H1 (cell line): Measurements from ENCODE around the gene TBCD. TPM values are rescaled to one million over a fixed set of nuclear protein-coding genes. Genes with fewer than 3 reads are reported as not detected.

Experiments used
- CTCF ChIA-PET: fragments of 300-600 bp; sonication (Branson Sonifier 250); formaldehyde crosslinking; loops from one replicate; lab custom pipeline; 2021; ENCODE audit not compliant: partially characterized antibody; lab: Charles Lee
- POLR2A ChIA-PET: fragments of 300-600 bp; sonication (Branson Sonifier 250); formaldehyde crosslinking; loops from one replicate; lab custom pipeline; 2021; ENCODE audit warnings: inconsistent platforms; ENCODE audit not compliant: partially characterized antibody; lab: Charles Lee
- DNase-seq, 2 experiments: peaks; one replicate each; pipeline versions ENCODE4 v3.0.0 to v3.0.0-alpha.2; 2010 to 2022; ENCODE audit warnings: low spot score in 2 of 2, low read depth in 1 of 2, mixed read lengths in 1 of 2
- FAIRE-seq: peaks from 2 replicates; lab custom pipeline; 2011; peaks lifted over from hg19 to GRCh38; lab: Jason Lieb, UNC
- H2AFZ ChIP-seq: 2 replicates; pipeline ENCODE4 v1.8.1; 2012; ENCODE audit warnings: low read length, inconsistent platforms
- H2AK5ac ChIP-seq: 2 replicates; pipeline ENCODE4 v1.6.1; 2013; ENCODE audit warnings: low read depth, low read length
- H2BK120ac ChIP-seq: replicated peaks from 2 replicates; pipeline ENCODE3; 2013; ENCODE audit warnings: low read depth, low read length, inconsistent platforms
- H2BK12ac ChIP-seq: 2 replicates; pipeline ENCODE4 v1.6.1; 2013; ENCODE audit warnings: low read depth, low read length
- H2BK15ac ChIP-seq: 2 replicates; pipeline ENCODE4 v1.6.1; 2013; ENCODE audit warnings: low read length
- H2BK20ac ChIP-seq: 2 replicates; pipeline ENCODE4 v1.6.1; 2013; ENCODE audit warnings: low read length
- H2BK5ac ChIP-seq: 2 replicates; pipeline ENCODE4 v1.6.1; 2013; ENCODE audit warnings: low read depth, low read length
- H3K14ac ChIP-seq: 2 replicates; pipeline ENCODE4 v1.6.1; 2013; ENCODE audit warnings: inconsistent platforms; ENCODE audit not compliant: insufficient read length
- H3K18ac ChIP-seq: 2 replicates; pipeline ENCODE4 v1.6.1; 2013; ENCODE audit warnings: low read length; ENCODE audit errors: extremely low read depth
- H3K23ac ChIP-seq: 2 replicates; pipeline ENCODE4 v1.6.1; 2013; ENCODE audit warnings: inconsistent platforms; ENCODE audit not compliant: insufficient read length
- H3K23me2 ChIP-seq: 2 replicates; pipeline ENCODE4 v1.6.1; 2013; ENCODE audit warnings: low read depth, low read length
- H3K27ac ChIP-seq: 2 replicates; pipeline ENCODE4 v1.6.1; 2011; ENCODE audit warnings: low read depth, low read length, inconsistent platforms
- H3K27me3 ChIP-seq, 4 experiments: replicated peaks in 1 of 4; 1 replicate in 1 of 4; 2 replicates in 3 of 4; pipeline versions ENCODE4 v1.6.1 to v1.8.1; 2011 to 2013; ENCODE audit warnings: low read length in 3 of 4, mild to moderate bottlenecking in 3 of 4, inconsistent platforms in 2 of 4, mixed read lengths in 2 of 4, moderate library complexity in 1 of 4; ENCODE audit not compliant: control insufficient read depth in 3 of 4, insufficient read depth in 3 of 4; ENCODE audit errors: extremely low read depth in 1 of 4
- H3K36me3 ChIP-seq, 4 experiments: 2 replicates each; pipeline versions ENCODE4 v1.6.1 to v1.8.1; 2011 to 2013; ENCODE audit warnings: mild to moderate bottlenecking in 4 of 4, low read length in 3 of 4, moderate library complexity in 2 of 4, control low read depth in 1 of 4, inconsistent platforms in 1 of 4; ENCODE audit not compliant: insufficient read depth in 4 of 4, control insufficient read depth in 2 of 4
- H3K4ac ChIP-seq: replicated peaks from 2 replicates; pipeline ENCODE3; 2013; ENCODE audit warnings: low read length, low read depth, mixed read lengths, inconsistent platforms; ENCODE audit not compliant: insufficient read length
- H3K4me1 ChIP-seq, 4 experiments: replicated peaks in 1 of 4; 1 replicate in 1 of 4; 2 replicates in 3 of 4; pipeline versions ENCODE4 v1.6.1 to v1.8.1; 2011 to 2013; ENCODE audit warnings: low read length in 3 of 4, inconsistent platforms in 2 of 4, mixed read lengths in 1 of 4; ENCODE audit not compliant: insufficient read depth in 4 of 4, control insufficient read depth in 3 of 4
- H3K4me2 ChIP-seq, 2 experiments: 2 replicates each; pipeline versions ENCODE4 v1.6.1 to v1.8.1; 2011 to 2013; ENCODE audit warnings: low read depth in 2 of 2, low read length in 2 of 2, control low read depth in 1 of 2, inconsistent platforms in 1 of 2, mild to moderate bottlenecking in 1 of 2; ENCODE audit not compliant: insufficient read depth in 1 of 2
- H3K4me3 ChIP-seq, 4 experiments: fragments of 200-600, 300-600 bp in 1 of 4; sonication (generic), shearing (Covaris generic), sonication (Bioruptor Twin) in 1 of 4; 2 replicates each; pipeline versions ENCODE4 v1.5.1 to v1.8.1; 2011 to 2016; ENCODE audit warnings: low read length in 4 of 4, low read depth in 3 of 4, control low read depth in 2 of 4, inconsistent platforms in 2 of 4, mild to moderate bottlenecking in 2 of 4, mixed read lengths in 1 of 4, moderate library complexity in 1 of 4; ENCODE audit not compliant: insufficient read depth in 2 of 4; ENCODE audit errors: extremely low read depth in 1 of 4
- H3K56ac ChIP-seq: replicated peaks from 2 replicates; pipeline ENCODE3; 2013; ENCODE audit warnings: low read depth, mild to moderate bottlenecking, mixed read lengths, low read length, inconsistent platforms; ENCODE audit not compliant: insufficient read length
- H3K79me1 ChIP-seq: 2 replicates; pipeline ENCODE4 v1.6.1; 2013; ENCODE audit warnings: low read depth, low read length, control low read depth
- H3K79me2 ChIP-seq, 2 experiments: 2 replicates each; pipeline versions ENCODE4 v1.6.1 to v1.8.1; 2012 to 2013; ENCODE audit warnings: low read length in 2 of 2, mild to moderate bottlenecking in 2 of 2, inconsistent platforms in 1 of 2; ENCODE audit not compliant: insufficient read depth in 2 of 2, control insufficient read depth in 1 of 2
- H3K9ac ChIP-seq, 4 experiments: replicated peaks in 1 of 4; 1 replicate in 1 of 4; 2 replicates in 3 of 4; pipeline versions ENCODE4 v1.6.1 to v1.8.1; 2011 to 2013; ENCODE audit warnings: low read depth in 3 of 4, low read length in 3 of 4, control low read depth in 2 of 4, mild to moderate bottlenecking in 2 of 4, moderate library complexity in 2 of 4, inconsistent platforms in 1 of 4; ENCODE audit errors: extremely low read depth in 1 of 4
- H3K9me3 ChIP-seq, 2 experiments: 2 replicates each; pipeline versions ENCODE4 v1.6.1 to v1.8.1; 2012 to 2013; ENCODE audit warnings: mild to moderate bottlenecking in 2 of 2, moderate library complexity in 2 of 2, control low read depth in 1 of 2, inconsistent platforms in 1 of 2, low read depth in 1 of 2, low read length in 1 of 2, mixed read lengths in 1 of 2; ENCODE audit not compliant: insufficient read depth in 2 of 2
- H4K20me1 ChIP-seq, 2 experiments: replicated peaks in 1 of 2; 2 replicates each; pipeline versions ENCODE3 to v1.8.1; 2011 to 2013; ENCODE audit warnings: inconsistent platforms in 2 of 2, low read length in 2 of 2, mild to moderate bottlenecking in 1 of 2; ENCODE audit not compliant: insufficient read depth in 2 of 2, control insufficient read depth in 1 of 2
- H4K5ac ChIP-seq: 2 replicates; pipeline ENCODE4 v1.6.1; 2013; ENCODE audit warnings: low read length, low read depth, mixed read lengths, inconsistent platforms; ENCODE audit not compliant: insufficient read length
- H4K8ac ChIP-seq: 2 replicates; pipeline ENCODE4 v1.8.0; 2013; ENCODE audit warnings: mild to moderate bottlenecking, moderate library complexity, low read length, inconsistent platforms; ENCODE audit not compliant: insufficient read depth; ENCODE audit errors: extremely low read depth
- H4K91ac ChIP-seq: replicated peaks from 2 replicates; pipeline ENCODE3; 2013; ENCODE audit warnings: low read length, mixed read lengths, inconsistent platforms; ENCODE audit not compliant: insufficient read length
- ASH2L ChIP-seq: fragments of 200-600, 300-600 bp; sonication (generic); IDR thresholded peaks from one replicate; pipeline ENCODE4 v1.7.1; 2017; ENCODE audit warnings: low read length
- ATF2 ChIP-seq: IDR thresholded peaks from 2 replicates; pipeline ENCODE4 v1.6.1; 2012; ENCODE audit warnings: low read length, inconsistent platforms
- BCL11A ChIP-seq, 2 experiments: IDR thresholded peaks; one replicate each; pipeline ENCODE4 v1.6.1; 2011; ENCODE audit warnings: low read depth in 2 of 2, low read length in 2 of 2, mild to moderate bottlenecking in 2 of 2
- CHD2 ChIP-seq: IDR thresholded peaks from 2 replicates; pipeline ENCODE4 v1.6.1; 2012; ENCODE audit warnings: low read length, improper control_type of control experiment
- HDAC2 ChIP-seq, 2 experiments: fragments of 300-600 bp in 1 of 2; sonication (generic) in 1 of 2; IDR thresholded peaks; 2 replicates each; pipeline ENCODE4 v1.6.1; 2011 to 2012; ENCODE audit warnings: low read depth in 2 of 2, low read length in 2 of 2, mild to moderate bottlenecking in 2 of 2, moderate library complexity in 2 of 2, borderline replicate concordance in 1 of 2, inconsistent platforms in 1 of 2
- KDM4A ChIP-seq: IDR thresholded peaks from one replicate; pipeline ENCODE4 v1.7.1; 2012; ENCODE audit warnings: low read depth, mild to moderate bottlenecking, moderate library complexity, low read length, inconsistent platforms; ENCODE audit not compliant: severe bottlenecking
- KDM5A ChIP-seq: fragments of 200-600 bp; IDR thresholded peaks from 2 replicates; pipeline ENCODE4 v1.7.1; 2012; ENCODE audit warnings: mild to moderate bottlenecking, low read length, inconsistent platforms, mixed read lengths
- POLR2A ChIP-seq, 2 experiments: IDR thresholded peaks; 1 replicate in 1 of 2; 2 replicates in 1 of 2; pipeline ENCODE4 v1.6.1; 2011; ENCODE audit warnings: low read depth in 2 of 2, low read length in 2 of 2, mild to moderate bottlenecking in 2 of 2; ENCODE audit errors: control extremely low read depth in 1 of 2
- POLR2AphosphoS5 ChIP-seq: IDR thresholded peaks from 2 replicates; pipeline ENCODE4 v1.6.1; 2011; ENCODE audit warnings: low read depth, low read length
- RBBP5 ChIP-seq: IDR thresholded peaks from 2 replicates; pipeline ENCODE4 v1.7.1; 2012; ENCODE audit warnings: low read depth, mild to moderate bottlenecking, inconsistent platforms, low read length, moderate library complexity, borderline replicate concordance
- RXRA ChIP-seq: IDR thresholded peaks from 2 replicates; pipeline ENCODE4 v1.6.1; 2011; ENCODE audit warnings: low read depth, mild to moderate bottlenecking, low read length, moderate library complexity; ENCODE audit not compliant: insufficient read depth
- SP1 ChIP-seq: IDR thresholded peaks from 2 replicates; pipeline ENCODE4 v1.6.1; 2011; ENCODE audit warnings: low read depth, low read length
- SRF ChIP-seq: IDR thresholded peaks from 2 replicates; pipeline ENCODE4 v1.6.1; 2011; ENCODE audit warnings: mild to moderate bottlenecking, low read depth, low read length, moderate library complexity
- WGBS, 2 experiments: shearing (Covaris generic) in 1 of 2; methylation state at CpG; one replicate each; pipeline versions ENCODE4 v1.1.6 to v1.1.7; 2013 to 2015; ENCODE audit warnings: low lambda C conversion rate in 2 of 2, mixed read lengths in 2 of 2, inconsistent platforms in 1 of 2, low coverage in 1 of 2, missing lambda C conversion rate in 1 of 2; ENCODE audit not compliant: insufficient replicate concordance in 2 of 2, insufficient coverage in 1 of 2, insufficient read length in 1 of 2; ENCODE audit errors: extremely low coverage in 1 of 2, missing lambda C conversion rate in 1 of 2; 5-methylcytosine and 5-hydroxymethylcytosine counted together
- polyA plus RNA-seq, 7 experiments: library from polyadenylated mRNA; depleted of rRNA in 3 of 7; stranded (reverse) in 5 of 7; unstranded in 2 of 7; fragments of >200 nt in 5 of 7; fragments of 200-250 nt in 2 of 7; gene quantifications; 1 replicate in 5 of 7; 2 replicates in 1 of 7; 4 replicates in 1 of 7; pipeline versions ENCODE4 v1.2.1 to v1.2.3, GENCODE V29; 2011 to 2013; ENCODE audit warnings: missing spikeins in 2 of 7, mixed read lengths in 2 of 7
- total RNA-seq: library from RNA; stranded (reverse); fragmentation: NEBNext Ultra II Directional; extraction: Animal tissue kit (Norgen Biotek cat#: 25700); gene quantifications from 2 replicates; pipeline ENCODE4 v1.2.1, GENCODE V29; 2021

Gene TBCD
- total and polyA plus RNA-seq, 2 of the 8 experiments (the other 6 are each of a cell fraction or from before 2014, with no cell fraction given) = 118 to 162 TPM

GRCh38 chr17:82822281-82822680 lies 70.4 kb downstream of the TBCD start:
- Histone ChIP-seq H3K9me3 (peaks cover 29 to 31% of the 10 kb centered on the region in 2 experiments), H2AK5ac (no peak overlapping the region), H2BK12ac (no peak overlapping the region), H3K36me3 (peaks cover 2 to 36% (median 20%) of the 10 kb centered on the region in 4 experiments; a peak in 7 of 8 replicates), H3K23me2 (no peaks in the 10 kb centered on the region), H3K56ac (no peak overlapping the region), H4K8ac (no peak overlapping the region), H3K23ac (no peak overlapping the region), H2BK120ac (no peak overlapping the region), H3K79me1 (peaks cover 8% of the 10 kb centered on the region; the same call in 1 of the 2 replicates), H4K5ac (no peak overlapping the region), H3K4ac (no peak overlapping the region), H2AFZ (no peak overlapping the region), H3K18ac (no peak overlapping the region), H2BK20ac (no peak overlapping the region), H3K27ac (no peak overlapping the region), H4K91ac (no peak overlapping the region), H3K79me2 (peaks cover 0 to 8% of the 10 kb centered on the region in 2 experiments; a peak in 1 of 4 replicates), H3K9ac (no peak overlapping the region), H3K14ac (no peak overlapping the region), H2BK5ac (no peak overlapping the region), H4K20me1 (peaks cover 0 to 4% of the 10 kb centered on the region in 2 experiments), H3K4me1 (peaks cover 0 to 2% (median 0%) of the 10 kb centered on the region in 4 experiments; a peak in 2 of 7 replicates), H3K4me3 (no peak overlapping the region), H3K4me2 (no peak overlapping the region), H3K27me3 (no peaks in the 10 kb centered on the region), H2BK15ac (no peak overlapping the region)
- ChIA-PET POLR2A (interaction anchor here (0.7 to 0.9 kb wide), 3 partner anchors 14 to 274 kb away, joined by 3 read pairs; no protein-coding TSS in a partner anchor), CTCF (interaction anchor here (1.0 to 2.9 kb wide), 13 partner anchors 9 to 143 kb away, joined by 3 to 17 read pairs (median 5); no protein-coding TSS in a partner anchor)
- WGBS, 2 experiments = 85% methylated on average over 16 of the region's 16 CpGs; no CpG with 5 or more reads in 1 of the 2 experiments
- FAIRE-seq (no peak), DNase-seq (no peak)
- no peak for TF ChIP-seq POLR2AphosphoS5
- no peak for TF ChIP-seq ASH2L
- TF ChIP-seq RXRA = no peak
- TF ChIP-seq HDAC2 (IDR thresholded peaks at IDR 0.05; ENCODE audit: borderline replicate concordance in 1 of 2, low read depth in 2 of 2, low read length in 2 of 2) = no peak
- no peak for TF ChIP-seq ATF2
- TF ChIP-seq RBBP5 = no peak
- TF ChIP-seq BCL11A (IDR thresholded peaks at IDR 0.05; ENCODE audit: low read depth in 2 of 2, low read length in 2 of 2) = no peak
- TF ChIP-seq SP1 = no peak
- TF ChIP-seq POLR2A (IDR thresholded peaks at IDR 0.05; ENCODE audit: control extremely low read depth in 1 of 2, low read depth in 2 of 2, low read length in 2 of 2) = no peak
- TF ChIP-seq KDM5A = no peak
- TF ChIP-seq KDM4A = no peak
- TF ChIP-seq CHD2 = no peak
- no peak for TF ChIP-seq SRF
